ENCODE results near the gene ITPKC.

ITPKC gene

DNA sequence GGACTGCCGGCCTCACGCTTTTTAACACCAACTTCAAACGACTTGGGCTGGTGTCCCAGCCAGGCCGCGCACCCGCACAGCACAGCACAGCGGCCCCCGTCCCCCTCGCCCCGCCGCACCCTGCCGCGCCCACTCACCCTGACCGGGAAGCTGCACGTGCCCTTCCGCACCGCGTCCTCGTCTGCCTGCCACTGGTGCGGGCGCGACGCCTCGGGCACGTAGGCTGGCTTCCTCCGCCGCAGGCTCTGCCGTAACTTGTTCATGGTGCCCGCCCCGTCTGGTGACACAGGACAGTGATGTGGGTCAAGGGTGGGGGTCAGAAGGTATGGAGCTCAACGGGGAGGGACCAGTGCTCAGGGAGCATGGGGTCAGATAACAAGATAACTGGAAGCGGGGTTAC, 32.6 kb upstream of the ITPKC start:
- TF ChIP-seq, protein P1, sequence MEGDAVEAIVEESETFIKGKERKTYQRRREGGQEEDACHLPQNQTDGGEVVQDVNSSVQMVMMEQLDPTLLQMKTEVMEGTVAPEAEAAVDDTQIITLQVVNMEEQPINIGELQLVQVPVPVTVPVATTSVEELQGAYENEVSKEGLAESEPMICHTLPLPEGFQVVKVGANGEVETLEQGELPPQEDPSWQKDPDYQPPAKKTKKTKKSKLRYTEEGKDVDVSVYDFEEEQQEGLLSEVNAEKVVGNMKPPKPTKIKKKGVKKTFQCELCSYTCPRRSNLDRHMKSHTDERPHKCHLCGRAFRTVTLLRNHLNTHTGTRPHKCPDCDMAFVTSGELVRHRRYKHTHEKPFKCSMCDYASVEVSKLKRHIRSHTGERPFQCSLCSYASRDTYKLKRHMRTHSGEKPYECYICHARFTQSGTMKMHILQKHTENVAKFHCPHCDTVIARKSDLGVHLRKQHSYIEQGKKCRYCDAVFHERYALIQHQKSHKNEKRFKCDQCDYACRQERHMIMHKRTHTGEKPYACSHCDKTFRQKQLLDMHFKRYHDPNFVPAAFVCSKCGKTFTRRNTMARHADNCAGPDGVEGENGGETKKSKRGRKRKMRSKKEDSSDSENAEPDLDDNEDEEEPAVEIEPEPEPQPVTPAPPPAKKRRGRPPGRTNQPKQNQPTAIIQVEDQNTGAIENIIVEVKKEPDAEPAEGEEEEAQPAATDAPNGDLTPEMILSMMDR (IDR thresholded peaks at IDR 0.05; ENCODE audit: borderline replicate concordance, control extremely low read depth, extremely low read depth, insufficient read depth, missing control alignments): no peak

DNA sequence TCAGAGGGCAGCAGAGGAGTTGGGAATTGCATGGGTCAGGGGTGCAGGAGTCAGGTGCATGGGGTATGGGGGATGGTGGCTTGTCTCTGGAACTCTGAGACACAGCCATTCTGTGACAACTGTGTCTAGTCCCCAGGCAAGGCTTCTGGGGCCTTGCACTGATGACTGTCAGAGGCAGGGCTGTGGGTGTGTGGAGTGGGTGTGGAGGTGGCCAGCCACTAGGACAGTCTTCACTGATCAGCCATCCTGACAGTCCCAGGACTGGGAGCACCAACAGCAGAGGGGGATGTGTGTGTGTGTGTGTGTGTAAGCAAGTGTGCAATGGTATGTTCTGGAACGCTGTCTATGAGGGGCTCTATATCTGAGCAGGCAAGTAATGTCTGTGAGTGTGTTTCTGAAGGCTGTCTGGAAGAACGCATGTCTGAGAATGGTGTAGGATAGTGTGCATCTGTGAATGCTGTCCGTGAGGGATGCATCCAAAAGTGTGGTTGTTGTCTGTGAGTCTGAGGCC, 31.8 kb upstream of the ITPKC start:
- TF ChIP-seq, protein P1 (IDR thresholded peaks at IDR 0.05; ENCODE audit: borderline replicate concordance, control extremely low read depth, extremely low read depth, insufficient read depth, missing control alignments): no peak
- DNase-seq (ENCODE audit: low spot score): no peak
- in situ Hi-C loops (cut with MboI; ENCODE audit: low sequenced_read_pairs, unreplicated experiment): no loop called here

More for the DNA sequence above, 32.6 kb upstream of the ITPKC start:
- in situ Hi-C loops (cut with MboI; ENCODE audit: low sequenced_read_pairs, unreplicated experiment): no loop called here
- no peak for DNase-seq (ENCODE audit: low spot score)

DNA sequence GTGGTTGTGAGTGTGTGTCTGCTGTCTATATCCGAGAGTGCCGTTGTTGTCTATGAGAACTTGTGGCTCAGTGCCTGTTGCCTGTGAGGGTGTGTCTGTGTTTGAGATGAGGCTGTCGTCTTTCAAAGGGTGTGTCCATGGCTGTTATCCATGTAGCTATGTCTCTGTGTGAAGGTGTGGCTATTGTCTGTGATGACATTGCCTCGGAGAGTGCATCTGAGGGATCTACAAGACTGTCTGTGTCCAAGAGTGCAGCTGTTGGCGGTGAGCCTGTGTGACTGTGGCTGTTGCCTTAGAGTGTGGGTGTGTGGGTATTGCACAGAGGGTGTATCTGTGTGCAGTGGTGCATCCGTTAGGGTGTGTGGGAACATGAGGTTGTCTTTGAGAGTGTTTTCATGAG, 31.3 kb upstream of the ITPKC start:
- TF ChIP-seq, protein P1 (IDR thresholded peaks at IDR 0.05; ENCODE audit: borderline replicate concordance, control extremely low read depth, extremely low read depth, insufficient read depth, missing control alignments): no peak
- DNase-seq (ENCODE audit: low spot score): no peak
- in situ Hi-C loops (cut with MboI; ENCODE audit: low sequenced_read_pairs, unreplicated experiment): no loop called here

DNA sequence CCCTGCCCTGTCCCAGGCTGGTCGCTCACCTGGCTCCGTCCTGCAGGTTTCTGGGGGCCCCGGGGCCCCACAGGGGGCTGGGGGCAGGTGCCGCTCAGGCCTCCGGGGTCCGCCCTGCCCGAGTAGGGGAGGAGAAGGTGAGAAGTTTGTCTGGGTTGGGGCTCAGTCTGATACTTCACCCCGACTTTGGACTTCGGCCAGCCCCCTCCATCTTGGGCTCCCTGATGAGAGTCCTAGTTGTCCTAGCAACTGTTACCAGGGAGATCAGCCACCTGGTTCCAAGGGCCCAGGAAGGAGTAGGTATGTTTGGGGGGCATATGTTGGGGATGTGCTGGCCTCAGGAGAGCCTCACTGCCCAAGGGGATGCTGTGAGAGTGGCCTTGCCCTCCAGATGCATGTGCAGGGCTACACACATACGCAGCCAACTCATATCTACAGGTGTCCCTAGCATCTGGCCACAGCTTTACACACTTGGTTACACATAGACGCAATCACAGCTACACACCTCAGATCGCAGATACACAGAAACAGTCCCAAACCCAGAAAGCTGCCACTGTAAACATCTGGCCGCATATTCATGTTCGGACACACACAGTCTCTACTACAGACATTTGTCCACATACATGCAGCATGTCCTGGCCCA, 29.9 kb upstream of the ITPKC start:
- TF ChIP-seq, protein P1 (IDR thresholded peaks at IDR 0.05; ENCODE audit: borderline replicate concordance, control extremely low read depth, extremely low read depth, insufficient read depth, missing control alignments): no peak
- in situ Hi-C loops (cut with MboI; ENCODE audit: low sequenced_read_pairs, unreplicated experiment): no loop called here
- no peak for DNase-seq (ENCODE audit: low spot score)

DNA sequence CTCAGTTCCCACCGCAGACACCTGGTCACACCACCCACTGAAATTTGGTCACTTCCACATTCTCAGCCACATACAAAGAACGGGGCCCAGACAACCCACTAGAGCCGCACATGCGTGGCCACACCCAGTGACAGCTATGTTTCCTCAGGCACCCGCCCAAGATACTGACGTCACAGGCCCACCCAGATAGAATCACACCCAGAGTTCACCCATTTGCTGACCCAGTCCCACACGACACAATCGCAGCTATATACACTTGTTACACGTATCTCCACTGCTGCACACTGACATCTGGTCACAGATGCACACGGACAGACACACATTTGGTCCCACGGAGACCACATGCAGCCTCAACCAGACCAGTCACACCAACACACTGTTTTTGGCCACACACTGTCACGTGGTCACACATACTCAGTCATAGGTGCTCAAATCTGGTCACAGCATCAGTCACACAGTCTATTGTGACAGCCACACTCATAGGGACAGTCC, 29.3 kb upstream of the ITPKC start:
- peak; percentile 68 for DNase-seq (ENCODE audit: low spot score)
- TF ChIP-seq, protein P1 (IDR thresholded peaks at IDR 0.05; ENCODE audit: borderline replicate concordance, control extremely low read depth, extremely low read depth, insufficient read depth, missing control alignments): no peak
- in situ Hi-C loops (cut with MboI; ENCODE audit: low sequenced_read_pairs, unreplicated experiment): no loop called here

DNA sequence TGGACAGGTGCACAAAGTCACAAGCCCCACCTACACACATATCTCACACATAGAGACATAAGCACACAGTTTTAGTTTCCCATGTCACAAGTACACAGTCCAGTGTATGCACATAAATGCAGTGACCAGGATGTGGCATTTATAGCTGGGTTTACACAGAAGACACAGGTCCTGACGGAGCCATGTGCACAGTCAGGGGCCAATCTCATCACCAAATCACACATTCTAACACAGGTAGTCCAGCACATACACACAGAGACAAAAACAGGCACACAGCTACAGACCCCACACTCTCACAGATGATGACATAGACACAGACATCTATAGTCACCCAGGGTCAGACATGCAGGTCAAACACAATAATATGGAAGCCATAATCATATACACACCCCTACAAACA, 28.6 kb upstream of the ITPKC start:
- in situ Hi-C loops (cut with MboI; ENCODE audit: low sequenced_read_pairs, unreplicated experiment): no loop called here
- no peak for DNase-seq (ENCODE audit: low spot score)
- TF ChIP-seq, protein P1 (IDR thresholded peaks at IDR 0.05; ENCODE audit: borderline replicate concordance, control extremely low read depth, extremely low read depth, insufficient read depth, missing control alignments): no peak
